Fibroblast of pulmonary artery (primary cell): Measurements from ENCODE around the gene ATP5F1D.
"Not testable (repeated sequence)": the region's sequence is repeated elsewhere in the genome, so short reads cannot be mapped to it uniquely, and the experiment has no call there.

Experiments
- DNase-seq: peaks from one replicate; pipeline ENCODE4 v3.0.0-alpha.2; 2010; ENCODE audit warnings: low read depth
- H3K4me3 ChIP-seq: replicated peaks from 2 replicates; pipeline ENCODE4 v1.5.1; 2011; ENCODE audit warnings: low read depth, mild to moderate bottlenecking, control low read depth, low read length, moderate library complexity
- TF ChIP-seq, protein P1 (sequence below): IDR thresholded peaks from 2 replicates; pipeline ENCODE4 v1.5.1; 2011; ENCODE audit warnings: mild to moderate bottlenecking, control low read depth, low read length, inconsistent platforms; ENCODE audit errors: missing control alignments

ATP5F1D gene

DNA sequence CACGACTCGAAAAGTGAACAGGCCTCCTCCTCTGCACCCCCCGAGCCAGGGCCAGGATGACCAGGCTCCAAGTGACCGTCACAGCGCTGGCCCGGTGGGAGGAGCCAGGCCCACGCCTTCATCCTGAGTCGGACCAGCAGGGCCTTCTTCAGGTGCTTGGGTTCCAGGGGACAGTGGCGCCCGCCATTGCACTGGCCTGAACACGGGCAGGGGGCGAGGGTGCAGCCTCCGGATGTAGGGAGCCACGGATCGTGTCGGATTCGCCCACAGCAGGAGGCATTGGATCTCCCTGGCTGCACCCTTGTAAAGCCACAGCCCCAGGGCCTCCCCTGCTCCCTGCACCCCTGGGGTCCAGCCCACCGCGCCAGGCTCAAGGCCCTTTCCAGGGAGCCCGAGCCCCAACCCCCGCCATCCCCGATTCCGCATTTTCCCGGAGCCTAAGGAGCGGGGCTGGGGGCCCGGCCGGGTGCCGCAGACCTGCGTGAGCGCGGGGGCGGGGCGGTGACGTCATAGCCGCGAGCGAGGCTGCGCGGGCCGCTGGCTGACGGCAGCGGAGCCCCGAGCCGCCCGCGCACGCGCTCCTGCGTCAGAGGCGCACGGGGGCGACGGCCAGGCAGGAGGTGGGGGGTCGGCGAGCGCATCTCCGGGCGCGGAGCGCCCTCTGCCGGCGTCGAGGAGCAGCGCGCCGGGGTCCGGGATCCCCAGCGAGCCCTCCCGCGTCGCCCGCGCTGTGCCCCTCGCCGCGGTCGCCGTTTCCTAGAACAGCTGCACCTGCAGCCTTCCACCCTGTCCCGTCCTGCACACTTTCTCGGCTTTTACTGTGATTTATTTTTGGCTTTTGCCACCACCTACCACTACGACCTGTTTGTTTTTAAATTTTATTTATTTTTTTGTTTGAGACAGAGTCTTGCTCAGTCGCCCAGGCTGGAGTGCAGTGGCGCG is 1.5 kb upstream of the ATP5F1D start:
- TF ChIP-seq, protein P1, sequence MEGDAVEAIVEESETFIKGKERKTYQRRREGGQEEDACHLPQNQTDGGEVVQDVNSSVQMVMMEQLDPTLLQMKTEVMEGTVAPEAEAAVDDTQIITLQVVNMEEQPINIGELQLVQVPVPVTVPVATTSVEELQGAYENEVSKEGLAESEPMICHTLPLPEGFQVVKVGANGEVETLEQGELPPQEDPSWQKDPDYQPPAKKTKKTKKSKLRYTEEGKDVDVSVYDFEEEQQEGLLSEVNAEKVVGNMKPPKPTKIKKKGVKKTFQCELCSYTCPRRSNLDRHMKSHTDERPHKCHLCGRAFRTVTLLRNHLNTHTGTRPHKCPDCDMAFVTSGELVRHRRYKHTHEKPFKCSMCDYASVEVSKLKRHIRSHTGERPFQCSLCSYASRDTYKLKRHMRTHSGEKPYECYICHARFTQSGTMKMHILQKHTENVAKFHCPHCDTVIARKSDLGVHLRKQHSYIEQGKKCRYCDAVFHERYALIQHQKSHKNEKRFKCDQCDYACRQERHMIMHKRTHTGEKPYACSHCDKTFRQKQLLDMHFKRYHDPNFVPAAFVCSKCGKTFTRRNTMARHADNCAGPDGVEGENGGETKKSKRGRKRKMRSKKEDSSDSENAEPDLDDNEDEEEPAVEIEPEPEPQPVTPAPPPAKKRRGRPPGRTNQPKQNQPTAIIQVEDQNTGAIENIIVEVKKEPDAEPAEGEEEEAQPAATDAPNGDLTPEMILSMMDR: peak; percentile 38
- H3K4me3 ChIP-seq: peak overlapping the region; percentile 36
- DNase-seq: peak; percentile 94

DNA sequence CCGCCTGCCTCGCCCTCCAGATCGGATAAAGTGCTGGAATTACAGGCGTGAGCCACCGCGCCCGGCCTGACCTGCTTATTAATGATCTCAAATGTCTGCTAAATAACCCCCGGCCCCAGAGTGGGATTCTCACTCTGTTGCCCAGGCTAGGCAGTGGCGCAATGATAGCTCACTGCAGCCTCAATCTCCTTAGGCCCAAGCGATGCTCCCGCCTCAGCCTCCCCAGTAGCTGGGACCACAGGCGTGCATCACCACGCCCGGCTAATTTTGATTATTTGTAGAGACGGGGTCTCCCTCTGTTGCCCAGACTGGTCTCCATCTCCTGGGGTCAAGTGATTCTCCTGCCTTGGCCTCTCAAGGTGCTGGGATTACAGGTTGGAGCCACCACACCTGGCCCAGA is 626 bp upstream of the ATP5F1D start:
- H3K4me3 ChIP-seq: peak overlapping the region; percentile 75
- TF ChIP-seq, protein P1: no peak
- DNase-seq: no peak

DNA sequence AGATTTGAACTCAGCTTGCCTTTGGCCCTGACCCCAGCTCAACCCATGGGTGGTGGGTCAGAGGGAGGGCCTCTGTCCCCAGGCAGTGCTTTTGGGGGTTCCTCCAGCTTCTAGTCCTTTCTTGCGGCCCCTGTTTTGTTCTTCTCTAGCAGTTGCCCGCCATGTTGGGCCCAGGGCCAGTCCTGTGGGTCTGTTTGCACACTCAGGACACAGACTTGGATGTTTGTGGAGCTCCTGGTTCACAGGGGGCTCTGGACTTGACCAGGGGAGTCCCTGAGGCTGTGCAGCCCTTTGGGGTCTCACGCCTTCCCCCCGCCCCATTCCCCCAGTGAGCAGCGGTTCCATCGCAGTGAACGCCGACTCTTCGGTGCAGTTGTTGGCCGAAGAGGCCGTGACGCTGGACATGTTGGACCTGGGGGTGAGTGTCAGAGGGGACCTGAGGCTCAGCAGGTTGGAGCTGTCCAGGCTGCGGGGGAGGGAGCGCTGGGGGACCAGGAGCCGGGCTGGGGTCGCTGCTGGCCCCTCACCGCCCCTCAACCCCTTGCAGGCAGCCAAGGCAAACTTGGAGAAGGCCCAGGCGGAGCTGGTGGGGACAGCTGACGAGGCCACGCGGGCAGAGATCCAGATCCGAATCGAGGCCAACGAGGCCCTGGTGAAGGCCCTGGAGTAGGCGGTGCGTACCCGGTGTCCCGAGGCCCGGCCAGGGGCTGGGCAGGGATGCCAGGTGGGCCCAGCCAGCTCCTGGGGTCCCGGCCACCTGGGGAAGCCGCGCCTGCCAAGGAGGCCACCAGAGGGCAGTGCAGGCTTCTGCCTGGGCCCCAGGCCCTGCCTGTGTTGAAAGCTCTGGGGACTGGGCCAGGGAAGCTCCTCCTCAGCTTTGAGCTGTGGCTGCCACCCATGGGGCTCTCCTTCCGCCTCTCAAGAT is 2.5 kb downstream of the ATP5F1D start:
- peak; percentile 86 for DNase-seq
- TF ChIP-seq, protein P1: peak; percentile 82
- peak overlapping the region; percentile 19 for H3K4me3 ChIP-seq

DNA sequence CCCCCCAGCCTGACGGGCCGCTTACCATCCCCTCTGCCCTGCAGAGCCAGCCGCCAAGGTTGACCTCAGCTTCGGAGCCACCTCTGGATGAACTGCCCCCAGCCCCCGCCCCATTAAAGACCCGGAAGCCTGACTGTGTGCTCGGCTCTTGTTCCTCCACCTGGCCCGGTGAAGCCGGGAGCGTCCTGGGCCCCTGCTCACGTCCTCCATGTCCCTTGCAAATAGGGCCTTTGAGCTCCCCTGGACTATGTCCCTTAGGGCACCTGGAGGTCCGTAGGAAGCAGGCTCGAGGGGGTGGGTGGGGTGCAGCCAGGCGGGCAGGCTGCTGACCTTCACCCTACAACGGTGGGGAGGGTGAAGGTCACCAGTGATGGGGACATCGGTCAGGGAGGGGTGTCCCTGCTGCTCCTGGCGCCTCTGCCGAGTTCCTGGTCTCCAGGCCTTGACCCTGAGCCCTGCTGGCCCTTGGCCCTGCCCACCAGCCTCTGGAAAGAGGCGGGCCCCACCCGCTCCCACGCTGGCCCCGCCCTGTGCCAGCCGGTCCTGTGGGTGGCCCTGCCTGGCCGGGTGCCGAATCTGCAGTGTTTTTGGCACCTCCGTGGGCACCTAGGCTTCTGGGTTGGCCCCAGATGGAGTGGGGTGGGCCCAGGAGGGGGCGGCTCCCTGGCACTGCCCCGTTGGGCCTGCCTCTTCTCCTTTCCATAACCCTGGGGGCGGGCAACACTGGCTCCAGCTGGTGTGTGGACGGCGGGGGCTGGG is 3.3 kb downstream of the ATP5F1D start:
- H3K4me3 ChIP-seq: peak overlapping the region; percentile 19
- DNase-seq: no peak

DNA sequence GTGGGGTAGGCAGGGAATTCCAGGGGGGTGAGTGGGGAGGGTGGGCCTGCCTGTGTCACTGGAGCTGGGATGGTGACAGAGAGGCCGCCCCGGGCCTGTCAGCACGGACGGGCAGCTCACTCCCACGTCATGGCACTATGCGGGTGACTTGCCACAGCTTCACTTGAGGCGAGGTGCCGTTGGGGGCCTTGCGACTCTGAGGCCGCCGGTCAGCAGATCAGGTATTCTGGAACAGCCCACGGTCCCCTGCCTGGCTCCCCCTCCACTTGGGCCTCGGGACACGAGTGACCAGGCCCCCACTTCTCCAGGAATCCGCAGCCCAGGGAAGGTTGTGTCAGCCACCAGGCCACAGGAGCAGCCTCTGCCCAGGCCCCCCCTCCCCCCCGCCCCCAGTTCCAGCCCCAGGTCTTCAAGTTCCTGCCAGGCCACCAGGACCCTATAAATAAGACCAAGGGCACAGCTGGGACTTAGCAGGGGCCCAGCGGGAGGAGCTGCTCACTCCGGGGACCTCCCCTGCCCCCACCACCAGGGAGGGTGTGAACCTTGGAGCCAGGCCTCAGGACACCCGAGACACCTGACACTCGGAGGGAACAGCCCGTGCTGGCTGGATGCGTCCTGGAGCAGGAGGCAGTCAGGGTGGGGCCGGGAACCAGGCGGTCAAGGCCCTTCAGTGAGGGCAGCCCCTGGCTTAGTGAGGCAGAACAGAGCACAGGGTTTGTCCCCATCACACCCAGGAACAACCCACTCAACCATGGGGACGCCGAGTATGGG is 4.1 kb downstream of the ATP5F1D start:
- H3K4me3 ChIP-seq: no peak overlapping the region
- TF ChIP-seq, protein P1: no peak
- no peak for DNase-seq

More for the DNA sequence above, 3.3 kb downstream of the ATP5F1D start:
- TF ChIP-seq, protein P1: no peak

DNA sequence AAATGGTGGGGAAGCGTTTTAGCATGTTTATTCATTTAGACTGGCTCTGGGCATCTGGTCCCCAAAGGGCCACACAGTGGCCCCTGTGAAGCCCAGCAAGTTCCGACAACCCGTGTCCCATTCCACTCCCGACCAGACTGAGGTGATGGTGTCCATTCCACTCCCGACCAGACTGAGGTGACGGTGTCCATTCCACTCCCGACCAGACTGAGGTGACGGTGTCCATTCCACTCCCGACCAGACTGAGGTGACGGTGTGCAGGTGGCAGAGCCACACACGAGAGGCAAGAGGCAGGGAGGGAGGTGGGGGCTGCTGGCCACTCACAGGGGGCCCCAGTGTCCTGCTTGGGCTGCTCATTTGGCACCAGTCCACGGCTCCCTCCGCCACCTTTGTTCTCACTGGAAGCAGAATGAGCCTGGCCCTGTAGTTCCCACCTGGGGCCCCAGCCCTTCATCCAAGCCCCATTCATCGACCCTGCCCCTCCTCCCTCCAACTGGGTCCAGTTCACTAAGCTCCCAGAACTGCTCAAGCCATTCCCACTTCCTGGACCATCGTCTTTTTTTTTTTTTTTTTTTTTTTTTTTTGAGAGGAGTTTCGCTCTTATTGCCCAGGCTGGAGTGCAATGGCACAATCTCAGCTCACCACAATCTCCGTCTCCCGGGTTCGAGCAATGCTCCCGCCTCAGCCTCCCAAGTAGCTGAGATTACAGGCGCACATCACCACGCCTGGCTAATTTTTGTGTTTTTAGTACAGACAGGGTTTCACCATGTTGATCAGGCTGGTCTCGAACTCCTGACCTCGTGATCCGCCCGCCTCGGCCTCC is 4.9 kb downstream of the ATP5F1D start:
- H3K4me3 ChIP-seq: not testable (repeated sequence)

More for the DNA sequence above, 4.9 kb downstream of the ATP5F1D start:
- not testable (repeated sequence) for DNase-seq
